ENCODE measurements around the gene MGME1. TPM values are rescaled to one million over a fixed set of nuclear protein-coding genes. Genes with fewer than 3 reads are reported as not detected.

Gene MGME1
- 44.5 to 47.3 TPM (median 45.9 TPM) in 5 replicates for total RNA-seq (2022; extraction: Qiagen RNA extraction; ENCODE audit: low read depth)

GRCh38 chr20:17968366-17969277 is at the start of gene MGME1, which contains the start of gene SNX5:
MGME1 (plus strand) TSS chr20:17969018; CDS start chr20:17969860, 842 bp downstream.
SNX5 (minus strand) TSS chr20:17968794; CDS start chr20:17968425, 369 bp downstream.

Other genes with a start within 250 kb of the MGME1 start
- gene SNX5, start 224 bp upstream of the MGME1 start, total RNA-seq (2022; extraction: Qiagen RNA extraction; ENCODE audit: low read depth): 220 to 245 TPM (median 228 TPM) in 5 replicates
- 0.18 to 0.38 TPM (median 0.22 TPM) in 5 replicates for gene OVOL2, start 88.9 kb downstream of the MGME1 start, total RNA-seq (2022; extraction: Qiagen RNA extraction; ENCODE audit: low read depth)
- gene KAT14, start 168.8 kb downstream of the MGME1 start, total RNA-seq (2022; extraction: Qiagen RNA extraction; ENCODE audit: low read depth): 8.9 to 11.9 TPM (median 10.6 TPM) in 5 replicates
- gene PET117, start 168.8 kb downstream of the MGME1 start, total RNA-seq (2022; extraction: Qiagen RNA extraction; ENCODE audit: low read depth): 18.6 to 27.6 TPM (median 24.7 TPM) in 5 replicates